ENCODE data around the gene FBXO17. TPM values are rescaled to one million over a fixed set of nuclear protein-coding genes. Genes with fewer than 3 reads are reported as not detected.

FBXO17 gene
- total and polyA plus RNA-seq, 2 of the 13 experiments (the other 11 are each of a cell fraction or from before 2014, with no cell fraction given), result 22.1 to 58.7 TPM

DNA sequence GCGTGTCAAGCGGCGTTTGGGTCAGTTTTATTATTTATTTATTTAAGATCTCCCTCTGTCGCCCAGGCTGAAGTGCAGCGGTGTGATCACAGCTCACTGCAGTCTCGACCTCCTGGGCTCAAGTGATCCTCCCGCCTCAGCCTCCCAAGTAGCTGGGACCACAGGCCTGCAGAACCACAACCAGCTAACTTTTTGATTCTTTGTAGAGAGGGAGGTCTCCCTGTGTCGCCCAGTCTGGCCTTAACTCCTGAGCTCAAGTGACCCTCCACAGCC lies 44.1 kb downstream of the FBXO17 start (continued):
- TF ChIP-seq ZNF770 (CRISPR knock-in tag; IDR thresholded peaks at IDR 0.05) (peak; percentile 97), ADNP (CRISPR knock-in tag; IDR thresholded peaks at IDR 0.05) (peak; percentile 66; the same call in 1 of the 2 replicates), NR0B2 (CRISPR knock-in tag; IDR thresholded peaks at IDR 0.05) (0 out of 2 replicates have a peak, but pooled peaks have one; percentile 51), ZSCAN31 (CRISPR knock-in tag; IDR thresholded peaks at IDR 0.05; ENCODE audit: low read depth) (no peak), MZF1 (CRISPR knock-in tag; IDR thresholded peaks at IDR 0.05; ENCODE audit: borderline replicate concordance) (no peak), GABPA (IDR thresholded peaks at IDR 0.05; ENCODE audit: low read depth, low read length) (no peak), GABPA (CRISPR knock-in tag; IDR thresholded peaks at IDR 0.05; ENCODE audit: low read depth) (no peak), SOX5 (CRISPR knock-in tag; IDR thresholded peaks at IDR 0.05; ENCODE audit: borderline replicate concordance) (no peak), SIX1 (CRISPR knock-in tag; IDR thresholded peaks at IDR 0.05; ENCODE audit: borderline replicate concordance) (no peak), ZNF672 (CRISPR knock-in tag; IDR thresholded peaks at IDR 0.05) (no peak)
- TF ChIP-seq, protein P1, sequence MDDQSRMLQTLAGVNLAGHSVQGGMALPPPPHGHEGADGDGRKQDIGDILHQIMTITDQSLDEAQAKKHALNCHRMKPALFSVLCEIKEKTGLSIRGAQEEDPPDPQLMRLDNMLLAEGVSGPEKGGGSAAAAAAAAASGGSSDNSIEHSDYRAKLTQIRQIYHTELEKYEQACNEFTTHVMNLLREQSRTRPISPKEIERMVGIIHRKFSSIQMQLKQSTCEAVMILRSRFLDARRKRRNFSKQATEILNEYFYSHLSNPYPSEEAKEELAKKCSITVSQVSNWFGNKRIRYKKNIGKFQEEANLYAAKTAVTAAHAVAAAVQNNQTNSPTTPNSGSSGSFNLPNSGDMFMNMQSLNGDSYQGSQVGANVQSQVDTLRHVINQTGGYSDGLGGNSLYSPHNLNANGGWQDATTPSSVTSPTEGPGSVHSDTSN (CRISPR knock-in tag; IDR thresholded peaks at IDR 0.05; ENCODE audit: borderline replicate concordance), result no peak
